A549 (cell line): ENCODE results near the gene CD207. TPM values are rescaled to one million over a fixed set of nuclear protein-coding genes. Genes with fewer than 3 reads are reported as not detected.

Experiments
- ATAC-seq, 2 experiments: fragments of 200-7000 bp in 1 of 2; fragments of >200 bp in 1 of 2; cut with Nextera tagmentation in 1 of 2; cut with Tn5 transposase in 1 of 2; 3 replicates each; pipeline versions ENCODE4 v1.8.0 to v1.9.1; 2018 to 2020; ENCODE audit warnings: mild to moderate bottlenecking in 1 of 2, moderate library complexity in 1 of 2
- CTCF ChIA-PET: fragments of 300-600 bp; sonication (Branson Sonifier 250); formaldehyde crosslinking; extraction: SDS; loops from one replicate; lab custom pipeline; 2021; ENCODE audit warnings: antibody characterized with exemption, inconsistent platforms; lab: Yijun Ruan, JAX
- POLR2A ChIA-PET: fragments of 350-600 bp; formaldehyde crosslinking; extraction: SDS; loops from one replicate; lab custom pipeline; 2021; ENCODE audit warnings: antibody characterized with exemption, inconsistent platforms; lab: Yijun Ruan, JAX
- DNase-seq, 2 experiments: peaks; one replicate each; pipeline versions ENCODE4 v3.0.0 to v3.0.0-alpha.2; 2011 to 2016; ENCODE audit warnings: low read depth in 1 of 2, low spot score in 1 of 2
- FAIRE-seq: peaks from 2 replicates; lab custom pipeline; 2011; peaks lifted over from hg19 to GRCh38; lab: Jason Lieb, UNC
- H3K27ac ChIP-seq, 2 experiments: fragments of >200 bp; sonication (Bioruptor Twin); formaldehyde crosslinking; 3 replicates each; pipeline ENCODE4 v1.5.1; 2016 to 2017
- H3K4me1 ChIP-seq: fragments of >200 bp; sonication (Bioruptor Twin); formaldehyde crosslinking; 3 replicates; pipeline ENCODE4 v1.6.1; 2016
- H3K4me2 ChIP-seq: fragments of >200 bp; sonication (Bioruptor Twin); formaldehyde crosslinking; 3 replicates; pipeline ENCODE4 v1.6.1; 2016
- H3K4me3 ChIP-seq: fragments of >200 bp; sonication (Bioruptor Twin); formaldehyde crosslinking; 3 replicates; pipeline ENCODE4 v1.5.1; 2016
- H3K9me3 ChIP-seq: fragments of >200 bp; sonication (Bioruptor Twin); formaldehyde crosslinking; 3 replicates; pipeline ENCODE4 v1.6.1; 2016
- CBX8 ChIP-seq: fragments of 200-600 bp; sonication (generic); IDR thresholded peaks from 2 replicates; pipeline ENCODE4 v1.6.1; 2016
- CHD4 ChIP-seq: fragments of 200-600 bp; sonication (generic); IDR thresholded peaks from 2 replicates; pipeline ENCODE4 v1.6.1; 2016; ENCODE audit warnings: antibody characterized with exemption, mild to moderate bottlenecking, borderline replicate concordance
- CTCF ChIP-seq: fragments of >200 bp; sonication (Bioruptor Twin); formaldehyde crosslinking; IDR thresholded peaks from 3 replicates; pipeline ENCODE4 v1.5.1; 2016
- EHF ChIP-seq: fragments of 250-450 bp; sonication (Bioruptor Pico); IDR thresholded peaks from 2 replicates; pipeline ENCODE4 v1.5.0; 2020; ENCODE audit warnings: mild to moderate bottlenecking
- EHMT2 ChIP-seq: fragments of 200-600 bp; sonication (generic); IDR thresholded peaks from 2 replicates; pipeline ENCODE4 v1.6.1; 2016; ENCODE audit warnings: antibody characterized with exemption, low read depth, mild to moderate bottlenecking, moderate library complexity
- FOSB ChIP-seq: fragments of 250-450 bp; sonication (Bioruptor Pico); IDR thresholded peaks from 2 replicates; pipeline ENCODE4 v1.5.0; 2020; ENCODE audit warnings: mild to moderate bottlenecking, moderate library complexity
- GATA3 ChIP-seq: IDR thresholded peaks from 2 replicates; pipeline ENCODE4 v1.6.1; 2012; ENCODE audit warnings: borderline replicate concordance
- HDAC2 ChIP-seq: fragments of 200-600 bp; sonication (generic); IDR thresholded peaks from 2 replicates; pipeline ENCODE4 v1.6.1; 2016
- HOXA7 ChIP-seq: fragments of 250-450 bp; sonication (Bioruptor Pico); IDR thresholded peaks from 2 replicates; pipeline ENCODE4 v1.5.0; 2020; ENCODE audit warnings: mild to moderate bottlenecking, moderate library complexity
- KDM5A ChIP-seq: fragments of 200-600 bp; sonication (generic); IDR thresholded peaks from 2 replicates; pipeline ENCODE4 v1.6.1; 2016; ENCODE audit warnings: antibody characterized with exemption, mild to moderate bottlenecking
- MYC ChIP-seq: IDR thresholded peaks from 2 replicates; pipeline ENCODE4 v1.6.1; 2012; ENCODE audit warnings: mild to moderate bottlenecking, inconsistent platforms, low read length, improper control_type of control experiment, borderline replicate concordance
- POLR2AphosphoS2 ChIP-seq: conservative IDR thresholded peaks from 2 replicates; pipeline ENCODE4 v1.6.1; 2012; ENCODE audit warnings: low read length, improper control_type of control experiment, inconsistent platforms
- RAD21 ChIP-seq, 2 experiments: fragments of >200 bp in 1 of 2; sonication (Bioruptor Twin) in 1 of 2; formaldehyde crosslinking in 1 of 2; IDR thresholded peaks in 1 of 2; conservative IDR thresholded peaks in 1 of 2; 2 replicates in 1 of 2; 3 replicates in 1 of 2; pipeline ENCODE4 v1.6.1; 2012 to 2018; ENCODE audit warnings: inconsistent platforms in 1 of 2
- RCOR1 ChIP-seq: fragments of 150-350 bp; IDR thresholded peaks from 2 replicates; pipeline ENCODE4 v1.6.1; 2014; ENCODE audit warnings: antibody characterized with exemption, low read length, low read depth
- SMC3 ChIP-seq: fragments of >200 bp; sonication (Bioruptor Twin); formaldehyde crosslinking; IDR thresholded peaks from 3 replicates; pipeline ENCODE4 v1.6.1; 2018; ENCODE audit warnings: inconsistent platforms
- SREBF2 ChIP-seq: fragments of 450-650 bp; IDR thresholded peaks from 2 replicates; pipeline ENCODE4 v1.6.1; 2014; ENCODE audit warnings: mild to moderate bottlenecking, moderate library complexity
- TFCP2L1 ChIP-seq: fragments of 250-450 bp; sonication (Bioruptor Pico); IDR thresholded peaks from 2 replicates; pipeline ENCODE4 v1.5.0; 2021; ENCODE audit warnings: mild to moderate bottlenecking
- ZFP36 ChIP-seq: fragments of 450-650 bp; IDR thresholded peaks from 2 replicates; pipeline ENCODE4 v1.6.1; 2014; ENCODE audit warnings: borderline replicate concordance; ENCODE audit not compliant: partially characterized antibody
- ZNF302 ChIP-seq: fragments of 250-450 bp; sonication (Bioruptor Pico); IDR thresholded peaks from 2 replicates; pipeline ENCODE4 v1.9.0; 2021; ENCODE audit warnings: inconsistent platforms, mild to moderate bottlenecking, moderate library complexity
- WGBS: methylation state at CpG from one replicate; pipeline ENCODE4 v1.1.6; 2017; ENCODE audit errors: missing lambda C conversion rate; 5-methylcytosine and 5-hydroxymethylcytosine counted together
- polyA plus RNA-seq, 4 experiments: library from polyadenylated mRNA; depleted of rRNA in 3 of 4; stranded (reverse); fragments of >200 nt; fragmentation: RNase III in 1 of 4; extraction: RNeasy Plus Mini Kit Qiagen cat#74134 plus additional on column Dnase treatment in 1 of 4; gene quantifications; 2 replicates in 3 of 4; 3 replicates in 1 of 4; pipeline ENCODE4 v1.2.3, GENCODE V29; 2011 to 2017
- TF ChIP-seq, protein P1 (sequence below): fragments of 200-600 bp; sonication (generic); IDR thresholded peaks from 2 replicates; pipeline ENCODE4 v1.6.1; 2016; ENCODE audit warnings: antibody characterized with exemption, mild to moderate bottlenecking, moderate library complexity
- TF ChIP-seq, protein P2 (sequence below): fragments of 450-650 bp; IDR thresholded peaks from 2 replicates; pipeline ENCODE4 v1.6.1; 2014; ENCODE audit warnings: antibody characterized with exemption

Gene CD207
- polyA plus RNA-seq, 2 of the 4 experiments (the other 2 are of a cell fraction), result 0.05 TPM; not detected in 1

DNA sequence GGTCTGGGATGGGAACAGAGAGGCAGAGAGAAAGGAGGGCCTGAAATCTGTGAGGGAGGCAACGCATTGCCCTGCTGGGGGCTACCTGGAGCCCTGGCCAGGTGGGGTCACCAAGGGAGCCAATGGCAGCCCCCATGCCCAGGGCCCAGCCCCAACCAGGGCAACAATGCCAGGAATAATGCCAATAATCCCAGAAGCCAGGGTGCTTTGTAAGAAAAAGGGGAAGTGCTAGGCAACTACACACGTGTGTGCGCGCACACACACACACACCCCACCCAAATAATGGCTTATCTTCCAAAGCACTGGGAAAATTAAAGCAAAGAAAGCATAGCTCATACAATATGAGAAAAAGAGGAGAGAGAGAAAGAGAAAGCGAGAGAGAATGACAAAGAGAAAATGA lies 8.2 kb downstream of the CD207 start:
- POLR2A ChIA-PET, result no interaction called here
- CTCF ChIA-PET, result interaction anchor here (2.1 kb wide), 1 partner anchor 34 kb away, joined by 10 read pairs; no protein-coding TSS in a partner anchor
- 84% methylated on average over 5 of the region's 5 CpGs for WGBS
- H3K4me2 ChIP-seq, result no peak overlapping the region
- H3K4me3 ChIP-seq, result no peak overlapping the region
- no peak for FAIRE-seq
- H3K27ac ChIP-seq, result no peak overlapping the region
- ATAC-seq, result no peak
- TF ChIP-seq MYC (no peak), KDM5A (no peak), RAD21 (conservative IDR thresholded peaks at IDR 0.05 in 1 of 2, IDR thresholded peaks at IDR 0.05 in 1 of 2) (no peak), SMC3 (no peak), POLR2AphosphoS2 (no peak), EHF (CRISPR knock-in tag) (no peak), CBX8 (no peak), ZFP36 (no peak), RCOR1 (no peak)
- TF ChIP-seq, protein P1, sequence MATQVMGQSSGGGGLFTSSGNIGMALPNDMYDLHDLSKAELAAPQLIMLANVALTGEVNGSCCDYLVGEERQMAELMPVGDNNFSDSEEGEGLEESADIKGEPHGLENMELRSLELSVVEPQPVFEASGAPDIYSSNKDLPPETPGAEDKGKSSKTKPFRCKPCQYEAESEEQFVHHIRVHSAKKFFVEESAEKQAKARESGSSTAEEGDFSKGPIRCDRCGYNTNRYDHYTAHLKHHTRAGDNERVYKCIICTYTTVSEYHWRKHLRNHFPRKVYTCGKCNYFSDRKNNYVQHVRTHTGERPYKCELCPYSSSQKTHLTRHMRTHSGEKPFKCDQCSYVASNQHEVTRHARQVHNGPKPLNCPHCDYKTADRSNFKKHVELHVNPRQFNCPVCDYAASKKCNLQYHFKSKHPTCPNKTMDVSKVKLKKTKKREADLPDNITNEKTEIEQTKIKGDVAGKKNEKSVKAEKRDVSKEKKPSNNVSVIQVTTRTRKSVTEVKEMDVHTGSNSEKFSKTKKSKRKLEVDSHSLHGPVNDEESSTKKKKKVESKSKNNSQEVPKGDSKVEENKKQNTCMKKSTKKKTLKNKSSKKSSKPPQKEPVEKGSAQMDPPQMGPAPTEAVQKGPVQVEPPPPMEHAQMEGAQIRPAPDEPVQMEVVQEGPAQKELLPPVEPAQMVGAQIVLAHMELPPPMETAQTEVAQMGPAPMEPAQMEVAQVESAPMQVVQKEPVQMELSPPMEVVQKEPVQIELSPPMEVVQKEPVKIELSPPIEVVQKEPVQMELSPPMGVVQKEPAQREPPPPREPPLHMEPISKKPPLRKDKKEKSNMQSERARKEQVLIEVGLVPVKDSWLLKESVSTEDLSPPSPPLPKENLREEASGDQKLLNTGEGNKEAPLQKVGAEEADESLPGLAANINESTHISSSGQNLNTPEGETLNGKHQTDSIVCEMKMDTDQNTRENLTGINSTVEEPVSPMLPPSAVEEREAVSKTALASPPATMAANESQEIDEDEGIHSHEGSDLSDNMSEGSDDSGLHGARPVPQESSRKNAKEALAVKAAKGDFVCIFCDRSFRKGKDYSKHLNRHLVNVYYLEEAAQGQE, result no peak
- TF ChIP-seq, protein P2, sequence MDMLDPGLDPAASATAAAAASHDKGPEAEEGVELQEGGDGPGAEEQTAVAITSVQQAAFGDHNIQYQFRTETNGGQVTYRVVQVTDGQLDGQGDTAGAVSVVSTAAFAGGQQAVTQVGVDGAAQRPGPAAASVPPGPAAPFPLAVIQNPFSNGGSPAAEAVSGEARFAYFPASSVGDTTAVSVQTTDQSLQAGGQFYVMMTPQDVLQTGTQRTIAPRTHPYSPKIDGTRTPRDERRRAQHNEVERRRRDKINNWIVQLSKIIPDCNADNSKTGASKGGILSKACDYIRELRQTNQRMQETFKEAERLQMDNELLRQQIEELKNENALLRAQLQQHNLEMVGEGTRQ, result no peak
- no peaks in the 10 kb centered on the region for H3K4me1 ChIP-seq
- H3K9me3 ChIP-seq, result no peaks in the 10 kb centered on the region
- DNase-seq, result no peak

DNA sequence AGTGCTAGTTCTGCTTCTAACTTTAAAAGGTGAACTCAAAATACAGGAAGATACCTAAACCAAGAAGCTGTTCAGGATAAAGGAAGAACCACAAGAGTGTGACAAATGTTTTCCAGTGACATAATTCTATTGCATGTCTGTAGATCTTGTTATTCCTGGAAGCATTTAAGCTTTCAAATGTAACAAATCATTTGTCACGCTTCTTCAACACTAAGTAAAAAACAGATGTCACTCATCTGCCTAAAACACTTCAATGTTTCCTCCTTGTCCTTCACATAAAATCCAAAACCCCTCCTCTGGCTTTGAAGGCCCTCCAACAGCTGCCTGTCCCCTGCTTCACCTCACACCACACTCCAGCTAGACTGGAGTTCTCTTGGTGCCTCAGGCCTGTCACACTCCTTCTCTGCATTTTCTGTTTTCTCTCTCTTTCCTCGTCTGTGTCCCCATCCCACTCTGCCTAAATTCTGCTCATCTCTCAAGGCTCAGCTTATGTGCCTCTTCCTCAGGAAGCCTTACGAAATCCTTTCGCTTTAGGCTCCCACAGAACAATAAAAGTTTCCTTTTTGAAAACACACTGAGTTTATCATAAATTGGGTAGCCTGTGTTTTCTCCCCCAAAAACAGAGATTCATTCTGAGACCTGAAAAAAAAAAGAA lies 8.8 kb downstream of the CD207 start:
- Histone ChIP-seq H3K27ac (no peak overlapping the region), H3K4me3 (no peak overlapping the region), H3K4me1 (no peaks in the 10 kb centered on the region), H3K4me2 (no peak overlapping the region), H3K9me3 (no peaks in the 10 kb centered on the region)
- DNase-seq, result no peak
- CTCF ChIA-PET, result interaction anchor here (0.6 to 2.1 kb wide), 6 partner anchors 13 to 120 kb away, joined by 3 to 10 read pairs (median 4); no protein-coding TSS in a partner anchor
- POLR2A ChIA-PET, result no interaction called here
- FAIRE-seq, result no peak
- TF ChIP-seq CTCF, result no peak
- no peak for TF ChIP-seq HDAC2
- TF ChIP-seq KDM5A, result no peak
- TF ChIP-seq EHMT2, result no peak
- TF ChIP-seq HOXA7 (CRISPR knock-in tag), result no peak
- no peak for TF ChIP-seq ZNF302
- ATAC-seq, result no peak
- 70% methylated on average over 4 of the region's 4 CpGs for WGBS

GRCh38 chr2:70823249-70823648 lies 12.4 kb downstream of the CD207 start:
- no peaks in the 10 kb centered on the region for H3K9me3 ChIP-seq
- H3K27ac ChIP-seq, result no peak overlapping the region
- WGBS, result 46% methylated on average over 5 of the region's 5 CpGs
- TF ChIP-seq HDAC2, result no peak
- no peak for TF ChIP-seq ZFP36
- no peak for TF ChIP-seq GATA3
- TF ChIP-seq EHMT2, result no peak
- no peak for TF ChIP-seq HOXA7 (CRISPR knock-in tag)
- no peak for TF ChIP-seq SREBF2
- no peak for TF ChIP-seq POLR2AphosphoS2
- no peak for TF ChIP-seq CHD4
- TF ChIP-seq EHF (CRISPR knock-in tag), result no peak
- TF ChIP-seq TFCP2L1, result no peak
- no peak for TF ChIP-seq FOSB
- no peak for DNase-seq
- FAIRE-seq, result no peak
- POLR2A ChIA-PET, result no interaction called here
- no peak for ATAC-seq
- no peak overlapping the region for H3K4me2 ChIP-seq
- H3K4me1 ChIP-seq, result no peaks in the 10 kb centered on the region
- CTCF ChIA-PET, result interaction anchor here (1.7 kb wide), 1 partner anchor 34 kb away, joined by 10 read pairs; no protein-coding TSS in a partner anchor
- H3K4me3 ChIP-seq, result no peak overlapping the region
